HG03039 (cell line): ENCODE data around the gene MS4A13.
"Not testable (repeated sequence)": the region's sequence is repeated elsewhere in the genome, so short reads cannot be mapped to it uniquely, and the experiment has no call there.

Experiments
- ATAC-seq: cut with Tn5 transposase; IDR thresholded peaks from one replicate; pipeline ENCODE4 v1.9.1; 2021; ENCODE audit warnings: mild to moderate bottlenecking, moderate library complexity; ENCODE audit not compliant: unreplicated experiment

Gene MS4A13

GRCh38 chr11:60530454-60531100 lies 15.4 kb downstream of the MS4A13 start:
- ATAC-seq: no peak

DNA sequence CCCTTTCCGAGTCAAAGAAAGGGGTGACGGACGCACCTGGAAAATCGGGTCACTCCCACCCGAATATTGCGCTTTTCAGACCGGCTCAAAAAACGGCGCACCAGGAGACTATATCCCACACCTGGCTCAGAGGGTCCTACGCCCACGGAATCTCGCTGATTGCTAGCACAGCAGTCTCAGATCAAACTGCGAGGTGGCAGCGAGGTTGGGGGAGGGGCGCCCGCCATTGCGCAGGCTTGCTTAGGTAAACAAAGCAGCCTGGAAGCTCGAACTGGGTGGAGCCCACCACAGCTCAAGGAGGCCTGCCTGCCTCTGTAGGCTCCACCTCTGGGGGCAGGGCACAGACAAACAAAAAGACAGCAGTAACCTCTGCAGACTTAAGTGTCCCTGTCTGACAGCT lies 17.2 kb downstream of the MS4A13 start:
- ATAC-seq: not testable (repeated sequence)

- ATAC-seq: not testable (repeated sequence)
Measured at GRCh38 chr11:60538627-60539026, 23.4 kb downstream of the MS4A13 start.

DNA sequence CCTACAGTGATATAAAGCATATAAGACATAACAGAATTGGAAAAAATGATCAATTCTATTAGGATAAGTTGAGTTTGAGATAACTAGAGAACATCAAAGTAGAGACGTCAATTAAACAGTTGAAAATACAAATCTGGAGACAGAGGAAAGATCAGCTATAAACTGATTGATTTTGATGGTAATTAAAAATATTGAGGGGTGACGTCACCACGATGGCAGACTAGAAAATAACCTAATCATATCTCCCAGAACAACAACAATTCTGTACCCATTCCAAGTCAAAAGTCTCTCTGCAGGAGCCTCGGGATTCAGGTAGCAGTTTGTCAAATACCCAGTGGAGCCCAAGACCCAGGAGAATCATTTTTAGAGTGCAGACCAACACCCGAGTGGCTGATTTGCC lies 28.9 kb downstream of the MS4A13 start:
- no peak for ATAC-seq

DNA sequence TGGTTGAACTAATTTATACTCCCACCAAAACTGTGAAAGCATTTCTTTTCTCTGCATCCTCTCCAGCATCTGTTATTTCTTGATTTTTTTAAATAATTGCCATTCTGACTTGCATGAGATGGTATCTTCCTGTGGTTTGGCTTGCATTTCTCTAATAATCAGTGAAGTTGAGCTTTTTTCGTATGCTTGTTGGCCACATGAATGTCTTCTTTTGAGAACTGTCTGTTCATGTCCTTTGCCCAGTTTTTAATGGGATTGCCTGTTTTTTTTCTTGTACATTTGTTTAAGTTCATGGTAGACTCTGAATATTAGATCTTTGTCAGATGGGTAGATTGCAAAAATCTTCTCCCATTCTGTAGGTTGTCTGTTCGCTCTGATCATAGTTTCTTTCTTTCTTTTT lies 46.1 kb downstream of the MS4A13 start:
- ATAC-seq: no peak

DNA sequence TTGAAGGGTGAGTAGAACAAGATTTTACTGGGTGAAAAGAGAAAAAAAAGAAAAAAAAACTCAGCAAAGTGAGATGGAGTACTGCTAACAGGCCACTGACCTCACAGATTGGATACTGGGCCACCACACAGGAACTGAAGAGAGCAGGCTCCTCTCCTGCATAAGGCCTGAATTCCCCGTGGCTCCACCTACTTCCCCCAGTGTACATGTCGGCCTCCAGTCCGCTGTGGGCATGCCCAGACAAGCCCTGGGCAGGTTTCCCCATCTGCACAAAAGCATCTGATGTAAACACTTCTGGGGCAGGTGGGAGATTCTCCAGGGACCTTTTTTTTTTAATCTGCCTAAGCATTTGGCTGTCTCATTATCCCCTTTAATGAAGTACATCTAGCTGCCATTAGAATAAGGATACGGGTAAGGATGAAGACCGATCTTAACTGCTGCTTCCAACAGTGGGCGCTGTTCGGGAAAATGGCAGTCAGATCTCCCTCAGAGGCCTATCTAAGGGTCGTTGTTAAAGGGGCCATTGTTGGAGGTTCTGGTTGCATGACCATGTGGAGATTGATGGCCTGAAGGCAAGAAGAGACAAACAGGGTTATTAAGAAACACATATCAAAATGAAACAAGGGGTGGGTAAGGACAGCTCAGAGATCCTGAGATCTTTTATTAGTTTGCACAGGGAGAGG lies 48.5 kb downstream of the MS4A13 start:
- ATAC-seq: no peak

- ATAC-seq: no peak
Measured at GRCh38 chr11:60566776-60567175, 51.6 kb downstream of the MS4A13 start.

GRCh38 chr11:60570970-60571369 lies 55.8 kb downstream of the MS4A13 start:
- ATAC-seq: no peak

GRCh38 chr11:60589611-60590010 lies 74.4 kb downstream of the MS4A13 start:
- ATAC-seq: no peak
